Uterus (tissue), 2 donors: ENCODE measurements around the gene PDE6A.

Experiments
- POLR2A ChIP-seq, 2 donors: fragments of 450-650 bp; IDR thresholded peaks; one replicate each; pipeline ENCODE4 v1.6.1; 2016; ENCODE audit warnings: antibody characterized with exemption in 2 of 2, mild to moderate bottlenecking in 1 of 2, moderate library complexity in 1 of 2
- TF ChIP-seq, protein P1 (sequence below), 4 experiments: fragments of 200-600 bp in 2 of 4; fragments of 450-650 bp in 2 of 4; sonication (generic) in 2 of 4; IDR thresholded peaks; one replicate each; pipeline ENCODE4 v1.5.1; 2016 to 2019; ENCODE audit warnings: antibody characterized with exemption in 4 of 4, mild to moderate bottlenecking in 2 of 4, moderate library complexity in 1 of 4

DNA sequence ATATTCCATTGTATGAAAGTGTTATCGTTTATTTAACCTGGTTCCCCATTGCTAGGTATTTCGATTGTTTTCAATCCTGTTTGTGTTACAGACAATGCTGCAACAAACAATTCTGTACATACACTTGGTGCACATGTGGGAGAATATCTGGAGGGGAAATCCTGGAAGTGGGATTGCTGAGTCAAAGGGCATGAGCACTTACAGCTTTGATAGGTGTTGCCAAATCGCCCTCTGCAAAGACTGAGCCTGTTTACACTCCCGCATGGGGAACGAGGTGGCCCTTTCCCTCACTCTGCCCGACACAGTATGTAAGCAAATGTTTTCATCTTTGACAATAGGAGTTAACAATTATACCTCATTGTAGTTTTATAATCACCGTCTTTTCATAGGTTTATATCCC lies 66.2 kb downstream of the PDE6A start:
- TF ChIP-seq POLR2A (IDR thresholded peaks at IDR 0.05), result no peak
- TF ChIP-seq, protein P1, sequence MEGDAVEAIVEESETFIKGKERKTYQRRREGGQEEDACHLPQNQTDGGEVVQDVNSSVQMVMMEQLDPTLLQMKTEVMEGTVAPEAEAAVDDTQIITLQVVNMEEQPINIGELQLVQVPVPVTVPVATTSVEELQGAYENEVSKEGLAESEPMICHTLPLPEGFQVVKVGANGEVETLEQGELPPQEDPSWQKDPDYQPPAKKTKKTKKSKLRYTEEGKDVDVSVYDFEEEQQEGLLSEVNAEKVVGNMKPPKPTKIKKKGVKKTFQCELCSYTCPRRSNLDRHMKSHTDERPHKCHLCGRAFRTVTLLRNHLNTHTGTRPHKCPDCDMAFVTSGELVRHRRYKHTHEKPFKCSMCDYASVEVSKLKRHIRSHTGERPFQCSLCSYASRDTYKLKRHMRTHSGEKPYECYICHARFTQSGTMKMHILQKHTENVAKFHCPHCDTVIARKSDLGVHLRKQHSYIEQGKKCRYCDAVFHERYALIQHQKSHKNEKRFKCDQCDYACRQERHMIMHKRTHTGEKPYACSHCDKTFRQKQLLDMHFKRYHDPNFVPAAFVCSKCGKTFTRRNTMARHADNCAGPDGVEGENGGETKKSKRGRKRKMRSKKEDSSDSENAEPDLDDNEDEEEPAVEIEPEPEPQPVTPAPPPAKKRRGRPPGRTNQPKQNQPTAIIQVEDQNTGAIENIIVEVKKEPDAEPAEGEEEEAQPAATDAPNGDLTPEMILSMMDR (IDR thresholded peaks at IDR 0.05), result no peak
